ENCODE data around the gene SYT15.

GRCh38 chr10:46545861-46546590 is 32.9 kb upstream of the SYT15 start:
- TF ChIP-seq POLR2AphosphoS5 (IDR thresholded peaks at IDR 0.05; ENCODE audit: low read depth, low read length) (no peak), TAF1 (IDR thresholded peaks at IDR 0.05; ENCODE audit: borderline replicate concordance, low read depth, low read length) (no peak)

All from GM12892 (cell line).